Lower lobe of right lung (tissue), 2 donors: ENCODE data around the gene GPC6. TPM values are rescaled to one million over a fixed set of nuclear protein-coding genes. Genes with fewer than 3 reads are reported as not detected.
"Not testable (repeated sequence)": the region's sequence is repeated elsewhere in the genome, so short reads cannot be mapped to it uniquely, and the experiment has no call there.

Source experiments
- ATAC-seq, 2 donors: fragments of 200-7000 bp; cut with Tn5 transposase; one replicate each; pipeline ENCODE4 v1.9.1; 2020 to 2022; ENCODE audit warnings: mild to moderate bottlenecking in 2 of 2, moderate library complexity in 2 of 2
- DNase-seq: peaks from one replicate; pipeline ENCODE4 v3.0.0-alpha.2; 2020
- H3K27ac ChIP-seq: fragments of 200-600 bp; one replicate; pipeline ENCODE4 v1.8.0; 2022
- H3K27me3 ChIP-seq: fragments of 200-600 bp; one replicate; pipeline ENCODE4 v1.8.0; 2022; ENCODE audit warnings: low read depth
- H3K36me3 ChIP-seq: fragments of 200-600 bp; one replicate; pipeline ENCODE4 v1.8.0; 2022; ENCODE audit warnings: mild to moderate bottlenecking
- H3K4me1 ChIP-seq: fragments of 200-600 bp; one replicate; pipeline ENCODE4 v1.8.0; 2022
- H3K4me3 ChIP-seq: fragments of 200-600 bp; one replicate; pipeline ENCODE4 v1.8.0; 2022; ENCODE audit warnings: mild to moderate bottlenecking
- H3K9me3 ChIP-seq: fragments of 200-600 bp; one replicate; pipeline ENCODE4 v1.8.0; 2022
- intact Hi-C: fragments of 100-400 bp; cut with DNase I; formaldehyde crosslinking; loops from one replicate; pipeline ENCODE4 v1.11.0; 2022
- total RNA-seq: library from RNA; stranded (reverse); fragmentation: NEBNext Ultra II Directional; extraction: Animal tissue kit (Norgen Biotek cat#: 25700); gene quantifications from one replicate; pipeline ENCODE4 v1.2.1, GENCODE V29; 2021
- TF ChIP-seq, protein P1 (sequence below): fragments of 200-600 bp; IDR thresholded peaks from one replicate; pipeline ENCODE4 v1.8.0; 2022; ENCODE audit warnings: antibody characterized with exemption, mild to moderate bottlenecking
- donor health status: DM: no; HTN: yes; CAD: no; lungs with severe emphysema.

The GPC6 gene
- total RNA-seq, 1 donor from 2014 or later, result 5.5 TPM

DNA sequence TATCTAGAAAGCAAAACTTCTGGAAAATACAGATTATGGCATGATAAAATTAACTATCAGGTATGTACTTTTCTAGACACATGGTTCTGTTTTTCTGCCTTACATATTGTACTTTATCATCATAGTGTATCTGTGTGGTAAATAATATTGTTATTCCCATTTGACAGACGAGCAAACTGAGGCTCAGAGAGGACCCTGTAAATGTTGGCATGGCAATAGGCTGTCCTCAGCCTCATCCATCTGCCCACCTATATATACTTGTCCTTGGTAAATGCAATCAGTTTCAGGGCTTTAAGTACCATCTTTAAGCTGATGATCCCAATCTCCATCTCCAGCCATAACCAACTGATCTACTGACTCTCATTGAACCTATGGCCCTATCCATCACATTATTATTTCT lies 1074.9 kb downstream of the GPC6 start:
- no peak overlapping the region for H3K4me3 ChIP-seq

DNA sequence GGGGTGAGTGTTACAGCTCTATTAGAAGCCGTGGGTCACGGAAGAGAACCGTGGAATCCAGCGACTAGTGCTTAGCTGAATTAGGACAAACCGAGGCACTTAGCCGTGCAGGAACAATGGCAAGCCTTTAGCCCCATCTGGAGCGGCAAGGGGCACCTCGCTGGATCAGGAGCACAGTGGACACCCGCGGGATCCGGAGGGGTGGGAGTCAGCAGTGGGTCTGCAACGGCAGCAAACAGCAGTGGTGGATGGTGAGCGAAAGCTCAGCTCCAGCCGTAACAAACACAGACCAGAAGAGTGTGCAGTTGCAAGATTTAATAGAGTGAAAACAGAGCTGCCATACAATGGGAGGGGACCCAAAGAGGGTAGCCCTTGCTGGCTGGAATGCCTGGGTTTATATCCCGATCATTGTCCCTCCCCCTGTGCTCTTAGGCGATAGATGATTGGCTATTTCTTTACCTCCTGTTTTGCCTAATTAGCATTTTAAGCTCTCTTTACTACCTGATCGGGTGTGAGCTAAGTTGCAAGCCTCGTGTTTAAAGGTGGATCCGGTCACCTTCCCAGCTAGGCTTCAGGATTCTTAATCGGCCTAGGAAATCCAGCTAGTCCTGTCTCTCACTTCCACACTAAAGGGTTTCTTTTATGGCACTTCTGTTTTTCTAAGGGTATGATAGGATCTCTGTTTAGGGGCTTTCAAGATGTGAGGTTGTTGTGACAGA lies 1076.4 kb downstream of the GPC6 start:
- ATAC-seq, H3K9me3 ChIP-seq, H3K4me1 ChIP-seq, H3K27ac ChIP-seq, H3K27me3 ChIP-seq, H3K4me3 ChIP-seq, DNase-seq, H3K36me3 ChIP-seq, intact Hi-C loops: not testable (repeated sequence)

More for the DNA sequence above, 1074.9 kb downstream of the GPC6 start:
- TF ChIP-seq, protein P1, sequence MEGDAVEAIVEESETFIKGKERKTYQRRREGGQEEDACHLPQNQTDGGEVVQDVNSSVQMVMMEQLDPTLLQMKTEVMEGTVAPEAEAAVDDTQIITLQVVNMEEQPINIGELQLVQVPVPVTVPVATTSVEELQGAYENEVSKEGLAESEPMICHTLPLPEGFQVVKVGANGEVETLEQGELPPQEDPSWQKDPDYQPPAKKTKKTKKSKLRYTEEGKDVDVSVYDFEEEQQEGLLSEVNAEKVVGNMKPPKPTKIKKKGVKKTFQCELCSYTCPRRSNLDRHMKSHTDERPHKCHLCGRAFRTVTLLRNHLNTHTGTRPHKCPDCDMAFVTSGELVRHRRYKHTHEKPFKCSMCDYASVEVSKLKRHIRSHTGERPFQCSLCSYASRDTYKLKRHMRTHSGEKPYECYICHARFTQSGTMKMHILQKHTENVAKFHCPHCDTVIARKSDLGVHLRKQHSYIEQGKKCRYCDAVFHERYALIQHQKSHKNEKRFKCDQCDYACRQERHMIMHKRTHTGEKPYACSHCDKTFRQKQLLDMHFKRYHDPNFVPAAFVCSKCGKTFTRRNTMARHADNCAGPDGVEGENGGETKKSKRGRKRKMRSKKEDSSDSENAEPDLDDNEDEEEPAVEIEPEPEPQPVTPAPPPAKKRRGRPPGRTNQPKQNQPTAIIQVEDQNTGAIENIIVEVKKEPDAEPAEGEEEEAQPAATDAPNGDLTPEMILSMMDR, result no peak
- Histone ChIP-seq H3K4me1 (no peaks in the 10 kb centered on the region), H3K27me3 (no peaks in the 10 kb centered on the region), H3K9me3 (no peaks in the 10 kb centered on the region), H3K36me3 (no peaks in the 10 kb centered on the region), H3K27ac (no peak overlapping the region)
- DNase-seq, result no peak
- intact Hi-C loops, result no loop called here
- ATAC-seq, result no peak

DNA sequence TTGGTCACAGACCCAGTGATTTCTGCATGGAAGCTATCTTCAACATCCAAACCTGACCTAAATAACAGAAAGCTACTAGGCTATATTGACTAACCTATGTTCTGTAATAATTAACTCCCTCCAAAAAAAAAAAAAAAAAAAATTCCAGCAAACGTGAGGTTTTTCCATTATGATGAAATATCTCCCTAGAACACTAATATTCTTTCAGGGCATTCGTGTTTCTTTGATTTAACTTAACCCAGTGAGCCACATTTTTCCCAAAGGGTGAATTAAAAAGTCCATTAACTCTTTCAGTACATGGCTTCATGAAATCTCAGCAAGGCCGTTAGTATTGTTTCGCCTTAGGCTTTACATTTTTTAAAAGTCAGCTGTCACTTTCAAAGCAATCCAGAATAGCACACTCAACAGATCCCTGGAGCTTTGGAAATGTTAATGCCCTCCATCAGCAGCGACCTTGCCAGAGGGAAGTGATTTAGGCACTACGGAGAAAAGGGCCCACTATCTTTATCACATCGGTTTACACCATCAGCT lies 1077.1 kb downstream of the GPC6 start:
- Histone ChIP-seq H3K27me3 (no peaks in the 10 kb centered on the region), H3K4me3 (no peak overlapping the region), H3K4me1 (no peaks in the 10 kb centered on the region), H3K36me3 (no peaks in the 10 kb centered on the region), H3K27ac (no peak overlapping the region), H3K9me3 (no peaks in the 10 kb centered on the region)
- intact Hi-C loops, result no loop called here
- ATAC-seq (no peak), DNase-seq (no peak)
- TF ChIP-seq, protein P1, result no peak

DNA sequence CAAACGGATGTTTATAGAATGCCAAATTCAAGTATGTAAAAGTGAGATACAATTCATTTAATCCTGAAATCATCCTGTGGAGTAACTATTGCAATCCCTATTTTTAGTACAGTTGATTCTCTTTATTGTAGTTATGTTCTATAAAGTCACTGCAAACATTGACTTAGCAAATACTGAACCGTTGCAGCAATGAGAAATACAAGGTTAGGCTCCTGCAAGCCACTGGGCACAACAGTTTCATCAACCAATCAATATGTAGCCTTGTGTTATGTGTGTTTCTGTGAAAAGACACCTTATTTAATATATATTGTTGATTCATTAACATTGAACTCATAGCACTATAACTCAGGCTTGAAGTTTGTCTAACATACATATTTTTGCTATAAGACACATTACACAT lies 1078.4 kb downstream of the GPC6 start:
- no peaks in the 10 kb centered on the region for H3K4me1 ChIP-seq
- intact Hi-C loops, result no loop called here
- no peaks in the 10 kb centered on the region for H3K9me3 ChIP-seq
- no peak overlapping the region for H3K4me3 ChIP-seq
- H3K27ac ChIP-seq, result no peak overlapping the region
- no peaks in the 10 kb centered on the region for H3K36me3 ChIP-seq
- no peaks in the 10 kb centered on the region for H3K27me3 ChIP-seq
- DNase-seq (no peak), ATAC-seq (no peak)
- TF ChIP-seq, protein P1, result no peak

DNA sequence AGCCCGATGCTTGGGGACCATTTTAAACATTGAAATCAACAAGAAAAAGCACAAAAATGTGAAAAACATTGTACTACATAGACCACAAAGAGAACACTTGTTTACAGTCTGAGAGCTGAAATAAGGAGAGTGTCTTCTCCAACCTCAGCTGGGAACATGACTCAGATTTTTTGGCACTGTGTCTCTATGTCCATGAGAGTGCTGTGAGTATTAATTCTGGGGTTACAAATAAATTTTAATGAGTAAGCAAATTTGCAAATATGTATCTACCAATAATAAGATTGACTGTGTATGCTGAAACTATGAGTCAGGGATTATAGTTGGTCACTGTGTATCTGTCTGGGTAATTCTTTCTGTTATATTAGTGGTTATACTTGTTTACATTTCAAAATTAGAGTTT lies 1078.9 kb downstream of the GPC6 start:
- Histone ChIP-seq H3K27me3 (no peaks in the 10 kb centered on the region), H3K4me1 (no peaks in the 10 kb centered on the region), H3K9me3 (no peaks in the 10 kb centered on the region), H3K4me3 (no peak overlapping the region), H3K27ac (no peak overlapping the region), H3K36me3 (no peaks in the 10 kb centered on the region)
- ATAC-seq, result no peak
- no peak for DNase-seq
- intact Hi-C loops, result no loop called here
- TF ChIP-seq, protein P1, result no peak

DNA sequence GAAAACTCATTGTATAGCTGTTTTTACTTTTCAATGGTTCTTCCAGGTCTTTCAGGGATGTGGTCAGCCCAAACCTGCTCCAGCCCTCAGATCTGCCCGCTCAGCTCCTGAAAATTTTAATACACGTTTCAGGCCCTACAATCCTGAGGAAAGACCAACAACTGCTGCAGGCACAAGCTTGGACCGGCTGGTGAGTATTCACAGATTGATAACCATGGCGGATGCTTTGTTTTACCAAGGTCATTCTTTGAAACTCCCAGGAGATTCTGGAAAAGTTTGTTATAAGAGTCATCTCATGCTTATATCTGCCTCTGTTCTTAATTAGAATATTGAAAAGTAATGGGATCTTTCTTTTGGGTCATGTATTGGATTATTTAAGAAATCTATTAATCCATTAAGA lies 1079.3 kb downstream of the GPC6 start:
- no peak for ATAC-seq
- TF ChIP-seq, protein P1, result no peak
- DNase-seq, result no peak

More for the DNA sequence above, 1079.3 kb downstream of the GPC6 start:
- no peak overlapping the region for H3K4me3 ChIP-seq
- no peaks in the 10 kb centered on the region for H3K9me3 ChIP-seq
- no peaks in the 10 kb centered on the region for H3K27me3 ChIP-seq
- H3K27ac ChIP-seq, result no peak overlapping the region
- intact Hi-C loops, result no loop called here
- no peaks in the 10 kb centered on the region for H3K36me3 ChIP-seq
- no peaks in the 10 kb centered on the region for H3K4me1 ChIP-seq
